NB4 (cell line): ENCODE data around the gene HKDC1.

Source experiments
- CTCF ChIP-seq: IDR thresholded peaks from one replicate; pipeline ENCODE4 v1.5.1; 2012; ENCODE audit warnings: low read depth, low read length
- MAX ChIP-seq: IDR thresholded peaks from 2 replicates; pipeline ENCODE4 v1.6.1; 2011; ENCODE audit warnings: low read depth, low read length
- POLR2A ChIP-seq: IDR thresholded peaks from 2 replicates; pipeline ENCODE4 v1.6.1; 2011; ENCODE audit warnings: mild to moderate bottlenecking; ENCODE audit not compliant: insufficient read length; ENCODE audit errors: extremely low read depth

- TF ChIP-seq POLR2A (no peak), MAX (no peak), CTCF (no peak)
These were observed 23.7 kb downstream of the HKDC1 start for GRCh38 chr10:69243817-69244216.
